OCI-LY3 (cell line): Measurements from ENCODE around the gene HIBCH.

Source experiments
- H2AFZ ChIP-seq: fragments of 200-600, 300-600 bp; shearing (Covaris generic); 2 replicates; pipeline ENCODE4 v1.6.0; 2014; ENCODE audit warnings: antibody characterized with exemption, low read depth, low read length
- H3K27ac ChIP-seq: fragments of 200-600, 300-600 bp; sonication (generic); 2 replicates; pipeline ENCODE4 v1.5.1; 2014; ENCODE audit warnings: mild to moderate bottlenecking, low read length, moderate library complexity, mixed read lengths
- H3K27me3 ChIP-seq: fragments of 200-600, 300-600 bp; sonication (generic); 2 replicates; pipeline ENCODE4 v1.6.1; 2014; ENCODE audit warnings: low read depth, low read length, mixed read lengths
- H3K36me3 ChIP-seq: fragments of 200-600, 300-600 bp; sonication (generic); replicated peaks from 2 replicates; pipeline ENCODE3; 2014; ENCODE audit warnings: low read depth, low read length, mixed read lengths
- H3K4me1 ChIP-seq: fragments of 300-600, 200-600 bp; sonication (generic); 2 replicates; pipeline ENCODE4 v1.6.1; 2014; ENCODE audit warnings: low read length, mixed read lengths
- H3K4me2 ChIP-seq: fragments of 200-600, 300-600 bp; sonication (generic); 2 replicates; pipeline ENCODE4 v1.6.1; 2014; ENCODE audit warnings: low read length, mixed read lengths
- H3K4me3 ChIP-seq: fragments of 300-600, 200-600 bp; sonication (generic); 2 replicates; pipeline ENCODE4 v1.5.1; 2014; ENCODE audit warnings: antibody characterized with exemption, mild to moderate bottlenecking, low read length, moderate library complexity
- H3K79me2 ChIP-seq: fragments of 300-600, 200-600 bp; shearing (Covaris generic); 2 replicates; pipeline ENCODE4 v1.6.1; 2014; ENCODE audit warnings: mild to moderate bottlenecking, low read length, mixed read lengths
- H3K9ac ChIP-seq: fragments of 300-600, 200-600 bp; shearing (Covaris generic); 2 replicates; pipeline ENCODE4 v1.6.0; 2014; ENCODE audit warnings: mild to moderate bottlenecking, low read length, moderate library complexity
- H3K9me3 ChIP-seq: fragments of 200-600, 300-600 bp; shearing (Covaris generic); 2 replicates; pipeline ENCODE4 v1.6.1; 2014; ENCODE audit warnings: low read length, mixed read lengths; ENCODE audit not compliant: insufficient read depth
- H4K20me1 ChIP-seq: fragments of 200-600, 300-600 bp; sonication (generic); 2 replicates; pipeline ENCODE4 v1.6.1; 2016; ENCODE audit warnings: low read length, mixed read lengths; ENCODE audit not compliant: insufficient read depth
- EZH2phosphoT487 ChIP-seq: fragments of 200-600 bp; shearing (Covaris generic); IDR thresholded peaks from 2 replicates; pipeline ENCODE4 v1.6.1; 2018; ENCODE audit warnings: antibody characterized with exemption, mixed run types, low read depth
- TF ChIP-seq, protein P1 (sequence below): fragments of 200-600, 300-600 bp; sonication (generic); IDR thresholded peaks from 2 replicates; pipeline ENCODE4 v1.5.1; 2014; ENCODE audit warnings: antibody characterized with exemption, low read length, low read depth

Gene HIBCH

DNA sequence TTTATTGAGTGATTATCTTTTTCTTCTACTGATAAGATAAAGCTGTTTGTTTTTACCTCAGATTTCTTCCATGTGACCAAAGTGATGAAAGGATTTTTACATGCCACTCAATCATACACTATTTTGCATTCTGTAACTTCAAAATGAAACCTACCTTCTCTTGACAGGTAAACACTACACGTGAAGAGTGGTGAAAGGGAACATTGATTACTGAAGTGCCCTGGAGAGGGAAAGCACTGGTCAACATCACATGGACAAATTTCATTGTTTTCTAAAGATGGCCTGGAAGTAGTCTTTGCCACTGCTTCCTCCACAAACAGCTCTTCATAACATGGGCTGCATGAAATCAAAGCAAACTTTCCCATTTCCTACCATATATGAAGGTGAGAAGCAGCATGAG is 120.1 kb downstream of the HIBCH start:
- no peaks in the 10 kb centered on the region for H3K79me2 ChIP-seq
- H3K9me3 ChIP-seq = no peaks in the 10 kb centered on the region
- no peaks in the 10 kb centered on the region for H4K20me1 ChIP-seq
- H3K36me3 ChIP-seq = no peaks in the 10 kb centered on the region
- H2AFZ ChIP-seq = no peak overlapping the region
- H3K27ac ChIP-seq = no peak overlapping the region
- no peak for TF ChIP-seq EZH2phosphoT487
- TF ChIP-seq, protein P1, sequence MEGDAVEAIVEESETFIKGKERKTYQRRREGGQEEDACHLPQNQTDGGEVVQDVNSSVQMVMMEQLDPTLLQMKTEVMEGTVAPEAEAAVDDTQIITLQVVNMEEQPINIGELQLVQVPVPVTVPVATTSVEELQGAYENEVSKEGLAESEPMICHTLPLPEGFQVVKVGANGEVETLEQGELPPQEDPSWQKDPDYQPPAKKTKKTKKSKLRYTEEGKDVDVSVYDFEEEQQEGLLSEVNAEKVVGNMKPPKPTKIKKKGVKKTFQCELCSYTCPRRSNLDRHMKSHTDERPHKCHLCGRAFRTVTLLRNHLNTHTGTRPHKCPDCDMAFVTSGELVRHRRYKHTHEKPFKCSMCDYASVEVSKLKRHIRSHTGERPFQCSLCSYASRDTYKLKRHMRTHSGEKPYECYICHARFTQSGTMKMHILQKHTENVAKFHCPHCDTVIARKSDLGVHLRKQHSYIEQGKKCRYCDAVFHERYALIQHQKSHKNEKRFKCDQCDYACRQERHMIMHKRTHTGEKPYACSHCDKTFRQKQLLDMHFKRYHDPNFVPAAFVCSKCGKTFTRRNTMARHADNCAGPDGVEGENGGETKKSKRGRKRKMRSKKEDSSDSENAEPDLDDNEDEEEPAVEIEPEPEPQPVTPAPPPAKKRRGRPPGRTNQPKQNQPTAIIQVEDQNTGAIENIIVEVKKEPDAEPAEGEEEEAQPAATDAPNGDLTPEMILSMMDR = no peak
- H3K4me3 ChIP-seq = no peak overlapping the region
- H3K9ac ChIP-seq = no peak overlapping the region
- no peak overlapping the region for H3K4me2 ChIP-seq
- no peaks in the 10 kb centered on the region for H3K4me1 ChIP-seq
- no peaks in the 10 kb centered on the region for H3K27me3 ChIP-seq

DNA sequence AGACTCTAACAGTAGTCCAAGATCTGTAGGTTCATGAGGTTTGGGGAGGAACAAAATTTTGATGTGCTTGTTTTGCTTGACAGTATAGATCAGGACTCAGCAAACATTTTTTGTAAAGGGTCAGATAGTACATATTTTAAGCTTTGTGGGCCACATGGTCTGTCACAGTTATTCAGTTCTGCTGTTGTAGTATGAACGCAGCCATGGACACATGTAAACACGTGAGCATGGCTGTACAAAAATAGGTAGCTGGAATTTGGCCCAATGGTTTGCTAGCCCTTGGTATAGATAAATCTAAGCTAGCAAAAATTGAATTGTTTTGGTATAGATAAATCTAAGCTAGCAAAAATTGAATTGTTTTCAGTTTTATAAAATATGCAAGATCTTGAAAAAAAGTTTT is 120.5 kb downstream of the HIBCH start:
- no peak overlapping the region for H3K9ac ChIP-seq
- TF ChIP-seq, protein P1 = no peak
- TF ChIP-seq EZH2phosphoT487 = no peak
- no peaks in the 10 kb centered on the region for H3K27me3 ChIP-seq
- H2AFZ ChIP-seq = no peak overlapping the region
- no peak overlapping the region for H3K4me2 ChIP-seq
- no peaks in the 10 kb centered on the region for H3K9me3 ChIP-seq
- H3K4me3 ChIP-seq = no peak overlapping the region
- H3K27ac ChIP-seq = no peak overlapping the region
- H4K20me1 ChIP-seq = no peaks in the 10 kb centered on the region
- H3K4me1 ChIP-seq = no peaks in the 10 kb centered on the region
- H3K79me2 ChIP-seq = no peaks in the 10 kb centered on the region
- no peaks in the 10 kb centered on the region for H3K36me3 ChIP-seq

DNA sequence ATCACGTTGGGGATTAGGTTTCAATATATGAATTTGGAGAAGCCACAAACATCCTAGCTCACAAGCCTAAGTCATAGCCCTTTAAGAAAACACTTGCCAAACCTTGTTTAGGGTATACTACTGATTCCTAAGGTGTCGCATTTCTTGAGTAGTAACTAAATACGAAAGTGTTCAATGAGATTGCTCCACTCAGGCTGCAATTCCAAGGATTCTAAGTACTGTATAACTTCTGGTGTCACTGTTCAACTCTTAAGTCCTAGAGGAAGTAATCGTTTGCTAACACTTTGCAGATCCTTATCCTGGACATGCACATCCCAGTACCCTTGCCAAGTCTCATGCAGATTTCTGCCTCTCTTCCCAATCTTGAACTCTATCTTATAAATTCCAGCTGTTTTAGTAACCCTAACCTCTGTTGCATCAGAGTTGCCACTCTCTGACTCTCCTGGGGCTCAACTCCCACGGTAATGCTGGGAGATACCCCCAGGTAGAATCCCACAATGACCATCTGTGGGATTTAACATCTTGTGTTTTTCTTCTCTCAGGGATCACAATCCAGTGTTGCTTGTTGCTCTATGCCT is 122.4 kb downstream of the HIBCH start:
- Histone ChIP-seq H2AFZ (no peak overlapping the region), H3K4me3 (no peak overlapping the region), H3K27ac (no peak overlapping the region)

DNA sequence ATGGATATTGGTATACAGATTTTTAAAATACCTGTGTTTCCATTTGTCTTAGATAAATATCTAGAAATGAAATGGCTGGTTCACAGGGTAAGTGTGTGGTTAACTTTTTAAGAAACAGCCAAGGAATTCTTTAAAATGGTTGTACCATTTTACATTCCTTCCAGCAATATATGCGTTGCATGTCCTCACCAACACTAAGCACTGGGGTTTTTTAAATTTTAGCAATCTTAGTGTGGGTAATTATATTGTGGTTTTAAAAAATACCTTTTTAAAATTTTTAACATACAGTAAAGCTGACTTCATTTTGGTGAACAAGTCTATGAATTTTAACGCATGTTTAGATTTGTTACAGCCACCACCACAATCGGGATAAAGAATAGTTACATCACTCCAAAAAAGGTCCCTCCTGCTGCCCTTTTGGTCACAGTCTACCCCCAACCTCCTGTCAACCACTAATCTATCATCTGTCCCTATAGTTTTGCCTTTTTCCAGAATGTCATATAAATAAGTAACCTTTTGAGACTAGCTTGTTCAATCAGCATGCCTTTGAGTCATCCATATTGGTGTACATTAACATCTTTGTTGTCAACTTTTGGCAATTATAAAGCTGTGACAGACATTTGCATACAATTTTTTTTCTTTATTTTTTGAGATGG is 129.0 kb downstream of the HIBCH start:
- no peak overlapping the region for H2AFZ ChIP-seq
- no peak overlapping the region for H3K27ac ChIP-seq
- H3K4me3 ChIP-seq = no peak overlapping the region
- H4K20me1 ChIP-seq = no peaks in the 10 kb centered on the region
- no peaks in the 10 kb centered on the region for H3K9me3 ChIP-seq
- no peaks in the 10 kb centered on the region for H3K27me3 ChIP-seq
- H3K4me1 ChIP-seq = no peaks in the 10 kb centered on the region
- no peak overlapping the region for H3K4me2 ChIP-seq
- TF ChIP-seq, protein P1 = no peak
- no peak for TF ChIP-seq EZH2phosphoT487
- H3K9ac ChIP-seq = no peak overlapping the region
- no peaks in the 10 kb centered on the region for H3K79me2 ChIP-seq
- no peaks in the 10 kb centered on the region for H3K36me3 ChIP-seq

More for the DNA sequence above, 122.4 kb downstream of the HIBCH start:
- H3K9me3 ChIP-seq = no peaks in the 10 kb centered on the region
- H3K9ac ChIP-seq = no peak overlapping the region
- TF ChIP-seq, protein P1 = no peak
- no peak for TF ChIP-seq EZH2phosphoT487
- H3K79me2 ChIP-seq = no peaks in the 10 kb centered on the region
- no peaks in the 10 kb centered on the region for H3K27me3 ChIP-seq
- no peaks in the 10 kb centered on the region for H3K36me3 ChIP-seq
- H4K20me1 ChIP-seq = no peaks in the 10 kb centered on the region
- H3K4me1 ChIP-seq = no peaks in the 10 kb centered on the region
- no peak overlapping the region for H3K4me2 ChIP-seq
